Endothelial cell of umbilical vein (primary cell): Measurements from ENCODE around the gene GUCD1. TPM values are rescaled to one million over a fixed set of nuclear protein-coding genes. Genes with fewer than 3 reads are reported as not detected.
A peak's percentile ranks its signal among the peaks of the same experiment; 100 is the strongest.

Experiments used
- BruUV-seq: library from RNA; stranded (reverse); fragments of 400-500 nt; replicated peaks from 2 replicates; lab custom pipeline; 2021; lab: Mats Ljungman, UMichigan
- CTCF ChIA-PET: fragments of 300-600, 350-600 bp; sonication (Branson Sonifier 250); formaldehyde crosslinking; loops from one replicate; lab custom pipeline; 2021; ENCODE audit warnings: antibody characterized with exemption, inconsistent platforms; lab: Charles Lee
- POLR2A ChIA-PET: fragments of 300-600, 350-600 bp; sonication (Branson Sonifier 250); formaldehyde crosslinking; loops from one replicate; lab custom pipeline; 2021; ENCODE audit warnings: antibody characterized with exemption, inconsistent platforms; lab: Charles Lee
- DNase-seq: peaks from one replicate; pipeline ENCODE4 v3.0.0-alpha.2; 2011; ENCODE audit warnings: low read depth, low spot score
- FAIRE-seq: peaks from 2 replicates; lab custom pipeline; 2011; peaks lifted over from hg19 to GRCh38; lab: Jason Lieb, UNC
- H2AFZ ChIP-seq: 2 replicates; pipeline ENCODE4 v1.6.0; 2012; ENCODE audit warnings: low read depth, low read length, control low read depth, inconsistent platforms
- H3K27ac ChIP-seq: 2 replicates; pipeline ENCODE4 v1.5.1; 2011; ENCODE audit warnings: low read depth, mild to moderate bottlenecking, control low read depth, low read length, moderate library complexity; ENCODE audit not compliant: insufficient read depth
- H3K27me3 ChIP-seq, 2 experiments: 2 replicates each; pipeline versions ENCODE4 v1.6.0 to v1.6.1; 2011; ENCODE audit warnings: low read length in 2 of 2, mixed read lengths in 1 of 2; ENCODE audit not compliant: control insufficient read depth in 2 of 2, insufficient read depth in 2 of 2
- H3K36me3 ChIP-seq, 2 experiments: 2 replicates in 1 of 2; 3 replicates in 1 of 2; pipeline ENCODE4 v1.5.1; 2011; ENCODE audit warnings: low read length in 2 of 2, mild to moderate bottlenecking in 1 of 2, moderate library complexity in 1 of 2; ENCODE audit not compliant: control insufficient read depth in 2 of 2, insufficient read depth in 2 of 2; ENCODE audit errors: extremely low read depth in 1 of 2
- H3K4me1 ChIP-seq: 3 replicates; pipeline ENCODE4 v1.5.1; 2011; ENCODE audit warnings: mild to moderate bottlenecking, low read length; ENCODE audit not compliant: control insufficient read depth, insufficient read depth; ENCODE audit errors: extremely low read depth
- H3K4me2 ChIP-seq: 2 replicates; pipeline ENCODE4 v1.6.1; 2011; ENCODE audit warnings: low read length, control low read depth, mixed read lengths; ENCODE audit not compliant: insufficient read depth
- H3K4me3 ChIP-seq, 3 experiments: fragments of 200-600 bp in 1 of 3; sonication (generic), shearing (Covaris generic) in 1 of 3; replicated peaks in 1 of 3; 2 replicates each; pipeline ENCODE4 v1.5.1; 2011 to 2016; ENCODE audit warnings: control low read depth in 3 of 3, low read length in 3 of 3, mild to moderate bottlenecking in 2 of 3, inconsistent platforms in 1 of 3, low read depth in 1 of 3, moderate library complexity in 1 of 3; ENCODE audit not compliant: insufficient read depth in 1 of 3
- H3K79me2 ChIP-seq: 2 replicates; pipeline ENCODE4 v1.6.0; 2012; ENCODE audit warnings: low read length, inconsistent platforms; ENCODE audit not compliant: control insufficient read depth, insufficient read depth
- H3K9ac ChIP-seq: replicated peaks from 2 replicates; pipeline ENCODE3; 2011; ENCODE audit warnings: low read length, control low read depth; ENCODE audit not compliant: insufficient read depth; ENCODE audit errors: extremely low read depth
- H3K9me1 ChIP-seq: replicated peaks from 3 replicates; pipeline ENCODE4 v1.6.0; 2011; ENCODE audit warnings: mild to moderate bottlenecking, low read length; ENCODE audit not compliant: control insufficient read depth, insufficient read depth; ENCODE audit errors: extremely low read depth
- H3K9me3 ChIP-seq: replicated peaks from 2 replicates; pipeline ENCODE4 v1.5.1; 2012; ENCODE audit warnings: low read length, inconsistent platforms; ENCODE audit not compliant: control insufficient read depth, insufficient read depth
- H4K20me1 ChIP-seq: replicated peaks from 2 replicates; pipeline ENCODE3; 2011; ENCODE audit warnings: mild to moderate bottlenecking, low read length; ENCODE audit not compliant: control insufficient read depth, insufficient read depth; ENCODE audit errors: extremely low read depth
- CTCF ChIP-seq, 2 donors: IDR thresholded peaks; 1 replicate in 1 of 2; 2 replicates in 1 of 2; pipeline ENCODE4 v1.5.1; 2011; ENCODE audit warnings: low read length in 2 of 2, mild to moderate bottlenecking in 2 of 2, moderate library complexity in 2 of 2, control low read depth in 1 of 2, inconsistent platforms in 1 of 2, low read depth in 1 of 2; ENCODE audit not compliant: insufficient read depth in 1 of 2; ENCODE audit errors: extremely low read depth in 1 of 2
- EZH2 ChIP-seq: IDR thresholded peaks from 2 replicates; pipeline ENCODE4 v1.6.1; 2012; ENCODE audit warnings: borderline replicate concordance, low read depth, mild to moderate bottlenecking, moderate library complexity, low read length, inconsistent platforms; ENCODE audit not compliant: severe bottlenecking
- FOS ChIP-seq: IDR thresholded peaks from 2 replicates; pipeline ENCODE4 v1.6.1; 2011; ENCODE audit warnings: mild to moderate bottlenecking, low read length, moderate library complexity, borderline replicate concordance; ENCODE audit not compliant: insufficient read depth
- GATA2 ChIP-seq: IDR thresholded peaks from 2 replicates; pipeline ENCODE4 v1.7.0; 2011; ENCODE audit warnings: low read depth, mild to moderate bottlenecking, moderate library complexity, mixed read lengths, low read length; ENCODE audit not compliant: insufficient read length, insufficient read depth
- JUN ChIP-seq: IDR thresholded peaks from 2 replicates; pipeline ENCODE4 v1.6.1; 2011; ENCODE audit warnings: borderline replicate concordance, low read depth; ENCODE audit not compliant: insufficient read length, insufficient read depth
- MAX ChIP-seq: IDR thresholded peaks from 2 replicates; pipeline ENCODE4 v1.6.1; 2011; ENCODE audit not compliant: insufficient read depth, insufficient read length
- MYC ChIP-seq: IDR thresholded peaks from one replicate; pipeline ENCODE4 v1.6.1; 2011; ENCODE audit warnings: mild to moderate bottlenecking, low read depth, low read length
- POLR2A ChIP-seq: IDR thresholded peaks from 2 replicates; pipeline ENCODE4 v1.6.1; 2012; ENCODE audit warnings: low read depth, mild to moderate bottlenecking, control low read depth, low read length
- POLR2AphosphoS5 ChIP-seq: IDR thresholded peaks from 2 replicates; pipeline ENCODE4 v1.6.1; 2012; ENCODE audit warnings: low read depth, mild to moderate bottlenecking, control low read depth, low read length, moderate library complexity; ENCODE audit not compliant: insufficient read depth
- dilution Hi-C: fragments of 300-500 bp; cut with MboI; formaldehyde crosslinking; loops from one replicate; pipeline ENCODE4 v1.15.0; 2019; ENCODE audit warnings: low sequenced_read_pairs; ENCODE audit not compliant: extremely low pct_ligation_motif_present
- intact Hi-C: fragments of 100-400 bp; cut with micrococcal nuclease; formaldehyde crosslinking; loops from one replicate; pipeline ENCODE4 v1.10.0; 2022
- polyA plus RNA-seq, 4 experiments: library from polyadenylated mRNA; depleted of rRNA in 3 of 4; stranded (reverse) in 3 of 4; unstranded in 1 of 4; fragments of >200 nt; gene quantifications; 2 replicates each; pipeline versions ENCODE4 v1.2.1 to v1.2.3, GENCODE V29; 2011 to 2012; ENCODE audit warnings: missing spikeins in 1 of 4
- total RNA-seq: library from RNA; stranded (reverse); gene quantifications from 2 replicates; pipeline ENCODE4 v1.2.3, GENCODE V29; 2021

The GUCD1 gene
- total and polyA plus RNA-seq, 2 donors (not counting 3 experiments of a cell fraction or from before 2014, with no cell fraction given): 116 to 138 TPM

GRCh38 chr22:24540470-24540869 is 14.5 kb downstream of the GUCD1 start:
- no peak overlapping the region for H3K9ac ChIP-seq
- H3K36me3 ChIP-seq: peaks cover 3 to 34% of the 10 kb centered on the region in 2 experiments
- H3K79me2 ChIP-seq: no peaks in the 10 kb centered on the region
- H3K4me2 ChIP-seq: no peak overlapping the region
- intact Hi-C loops (no loop called here), dilution Hi-C loops (no loop called here)
- FAIRE-seq: no peak
- peaks cover 3% of the 10 kb centered on the region for H3K4me1 ChIP-seq
- no peak overlapping the region for H2AFZ ChIP-seq
- DNase-seq: no peak
- H3K27ac ChIP-seq: no peak overlapping the region
- H3K4me3 ChIP-seq: no peak overlapping the region
- ChIA-PET POLR2A (no interaction called here), CTCF (interaction anchor here (1.2 kb wide), 1 partner anchor 11 kb away, joined by 4 read pairs; no protein-coding TSS in a partner anchor)
- BruUV-seq: TSS peak; percentile 50
- H3K27me3 ChIP-seq: no peaks in the 10 kb centered on the region
- TF ChIP-seq GATA2 (no peak), POLR2A (no peak), MYC (no peak), EZH2 (no peak), MAX (no peak), POLR2AphosphoS5 (no peak), FOS (no peak), JUN (no peak), CTCF (IDR thresholded peaks at IDR 0.05; ENCODE audit: extremely low read depth in 1 of 2, insufficient read depth in 1 of 2, low read depth in 1 of 2, low read length in 2 of 2) (no peak)
- no peaks in the 10 kb centered on the region for H3K9me1 ChIP-seq
- no peaks in the 10 kb centered on the region for H4K20me1 ChIP-seq
- no peaks in the 10 kb centered on the region for H3K9me3 ChIP-seq
